Endometrium (tissue), 2 donors: Measurements from ENCODE around the gene TGFBI.

Source experiments
- FAIRE-seq: peaks from 2 replicates; lab custom pipeline; 2012; peaks lifted over from hg19 to GRCh38; lab: Jason Lieb, UNC
- donor health status: control.
- donor health status: control.

TGFBI gene

GRCh38 chr5:136001466-136001981 lies 27.3 kb upstream of the TGFBI start:
- FAIRE-seq = no peak

GRCh38 chr5:136004436-136004835 lies 24.4 kb upstream of the TGFBI start:
- FAIRE-seq = no peak

DNA sequence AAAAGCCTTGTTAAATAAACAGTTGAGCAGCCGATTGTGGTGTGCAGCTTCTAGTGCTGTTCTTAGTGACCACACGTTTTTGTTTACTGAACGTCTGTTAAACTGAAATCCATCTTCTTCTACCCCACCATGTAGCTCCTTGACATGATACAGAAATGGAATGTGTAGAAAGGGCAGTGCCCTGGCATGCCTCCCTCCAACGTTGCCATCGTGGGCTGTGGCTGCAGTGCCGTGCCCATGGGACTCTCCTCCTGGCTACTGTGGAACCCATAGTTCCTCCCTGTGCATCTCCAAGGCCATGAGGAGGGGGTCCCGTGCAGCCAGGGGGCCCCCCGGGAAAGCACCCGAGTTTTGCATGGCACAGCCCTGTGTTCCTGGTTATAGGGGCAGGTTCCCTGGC lies 23.3 kb upstream of the TGFBI start:
- no peak for FAIRE-seq

DNA sequence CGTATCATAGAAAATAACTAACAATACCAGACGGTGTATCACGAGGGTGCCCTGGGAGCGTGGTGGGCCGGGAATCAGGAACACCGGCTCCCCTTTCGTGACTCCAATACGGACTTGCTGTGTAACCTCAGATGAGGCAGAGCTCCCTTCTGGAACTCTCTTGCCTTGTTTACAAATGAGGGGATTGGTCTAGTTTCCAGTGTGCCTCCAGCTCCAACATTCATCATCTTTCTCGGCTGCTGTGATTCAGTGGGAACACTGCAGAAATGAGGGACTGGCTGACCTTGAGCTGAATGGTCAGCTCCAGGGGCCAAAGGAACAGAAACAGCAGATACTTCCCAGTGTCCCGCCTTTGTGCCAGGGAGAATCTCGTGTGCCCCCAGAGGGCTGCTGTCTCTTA lies 22.6 kb upstream of the TGFBI start:
- FAIRE-seq = no peak

- no peak for FAIRE-seq
These were observed 22.0 kb upstream of the TGFBI start for GRCh38 chr5:136006761-136007251.

GRCh38 chr5:136007271-136007670 lies 21.5 kb upstream of the TGFBI start:
- FAIRE-seq = no peak

DNA sequence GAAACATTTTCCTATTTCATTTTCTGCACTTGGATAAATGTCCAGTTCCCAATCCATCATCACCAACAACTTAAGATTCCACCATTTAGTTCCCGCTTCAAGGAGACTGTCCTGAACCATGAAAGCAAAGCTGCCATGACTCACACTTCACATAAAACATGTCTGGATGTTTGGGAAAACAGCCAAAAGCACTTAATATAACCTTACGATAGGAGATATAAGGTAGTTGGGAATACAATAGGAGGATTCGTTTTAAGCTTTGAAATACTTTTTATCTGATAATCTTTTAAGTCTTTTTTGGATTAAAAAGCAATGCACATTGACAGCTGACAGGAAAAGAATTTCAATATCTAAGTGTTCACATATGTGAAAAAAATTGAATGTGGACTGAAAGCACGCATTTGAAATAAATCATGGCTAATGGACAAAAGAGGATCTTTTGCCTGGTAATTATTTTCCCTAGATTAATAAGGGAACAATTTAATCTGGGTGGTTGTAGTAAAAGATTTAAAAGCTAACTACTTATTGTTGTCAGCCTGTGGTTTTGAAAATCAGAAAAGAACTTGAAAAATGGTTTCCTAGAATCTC lies 17.3 kb upstream of the TGFBI start:
- FAIRE-seq = no peak

- peak; percentile 50 for FAIRE-seq
These were observed 16.6 kb upstream of the TGFBI start for GRCh38 chr5:136012041-136012804.

DNA sequence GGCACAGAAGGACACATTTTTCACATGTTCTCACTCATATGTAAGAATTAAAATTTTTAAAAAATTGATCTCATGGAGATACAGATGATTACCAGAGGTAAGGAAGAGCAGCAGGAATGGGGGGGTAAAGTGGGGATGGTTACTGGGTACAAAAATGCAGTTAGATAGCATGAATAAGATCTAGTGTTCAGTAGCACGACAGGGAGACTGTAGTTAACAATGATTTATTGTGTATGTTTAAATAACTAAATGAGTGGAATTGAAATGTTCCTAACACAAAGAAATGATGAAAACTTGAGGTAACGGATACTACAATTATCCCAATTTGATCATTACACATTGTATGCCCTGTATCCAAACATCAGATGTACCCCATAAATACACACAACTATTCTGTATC lies 15.2 kb upstream of the TGFBI start:
- FAIRE-seq = no peak

GRCh38 chr5:136014049-136015002 lies 14.5 kb upstream of the TGFBI start:
- FAIRE-seq = no peak

DNA sequence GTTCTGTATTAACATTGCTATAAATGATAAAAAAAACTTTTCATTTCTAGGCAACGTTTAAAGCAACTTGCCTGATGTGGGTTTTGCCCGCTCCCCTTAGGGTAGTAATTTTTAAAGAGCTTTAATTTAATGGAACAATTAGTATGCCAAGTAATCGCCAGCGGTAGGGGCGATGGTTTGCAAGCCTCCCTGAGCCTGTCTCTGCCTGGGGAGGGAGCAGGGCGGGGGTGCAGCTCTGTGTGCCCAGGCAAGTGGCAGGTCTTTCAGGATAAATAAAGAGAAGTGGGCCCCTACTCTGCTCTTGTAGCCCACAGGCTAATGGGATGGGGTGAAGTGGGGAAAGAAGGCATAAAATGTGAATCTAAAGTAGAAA lies 13.8 kb upstream of the TGFBI start:
- no peak for FAIRE-seq

DNA sequence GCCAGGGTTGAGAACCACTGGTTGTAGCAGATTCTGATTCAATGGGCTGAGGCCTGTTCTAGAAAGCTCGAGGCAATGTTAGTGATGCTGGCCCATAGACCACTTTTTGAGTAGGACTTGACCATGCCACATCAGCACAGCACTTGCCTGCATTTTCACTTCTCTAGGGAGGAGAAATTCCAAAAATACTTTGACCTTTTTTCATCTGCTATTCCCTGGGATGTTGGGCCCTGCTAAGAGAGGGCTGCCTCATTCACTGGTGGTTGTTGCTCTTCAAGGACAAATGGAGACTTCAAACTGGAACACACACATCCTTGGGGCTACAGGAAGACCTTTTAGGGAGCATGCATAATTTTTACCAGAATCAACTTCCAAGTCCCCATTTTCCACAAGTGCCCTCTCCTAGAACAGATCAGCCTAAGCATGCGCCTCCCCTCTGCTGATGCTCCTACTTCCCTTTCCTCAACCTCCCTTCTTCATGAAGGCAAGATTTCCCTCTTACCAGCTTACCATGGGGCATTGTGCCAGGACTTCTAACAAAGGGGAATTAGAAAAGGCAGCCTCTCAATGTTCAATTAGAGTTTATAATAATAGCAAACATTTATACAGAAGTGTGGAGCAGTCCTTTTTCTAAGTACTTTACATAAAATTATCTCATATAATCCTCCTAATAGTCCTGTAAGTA lies 12.7 kb upstream of the TGFBI start:
- FAIRE-seq = no peak

DNA sequence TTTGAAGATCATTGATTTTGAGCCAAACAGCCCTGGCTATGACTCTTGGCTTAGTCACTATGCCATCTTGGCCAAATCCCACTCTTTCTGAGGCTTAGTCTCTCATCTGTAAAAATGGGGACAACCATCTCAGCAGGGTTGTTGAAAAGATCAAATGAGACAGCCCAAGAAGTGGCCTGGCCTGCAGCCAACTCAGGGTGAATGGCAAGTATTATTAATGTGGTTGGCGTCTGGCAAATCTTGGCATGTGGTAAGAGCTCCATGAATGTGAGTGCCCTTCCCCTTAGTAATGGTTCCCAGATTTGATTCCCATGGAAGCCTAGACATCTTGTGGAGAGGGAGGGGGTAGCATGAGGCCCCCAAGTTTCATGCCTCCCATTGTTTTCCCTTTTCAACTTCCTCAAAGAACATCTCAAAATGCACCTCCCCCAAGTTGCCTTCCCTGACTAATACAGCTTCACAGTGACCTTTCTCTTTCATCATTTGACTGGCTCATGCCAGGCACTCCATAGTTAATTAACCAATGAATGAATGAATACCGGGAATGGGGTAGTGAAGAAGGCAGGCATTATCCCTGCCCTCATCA lies 11.8 kb upstream of the TGFBI start:
- no peak for FAIRE-seq

GRCh38 chr5:136018814-136019783 lies 9.7 kb upstream of the TGFBI start:
- peak; percentile 93 for FAIRE-seq

DNA sequence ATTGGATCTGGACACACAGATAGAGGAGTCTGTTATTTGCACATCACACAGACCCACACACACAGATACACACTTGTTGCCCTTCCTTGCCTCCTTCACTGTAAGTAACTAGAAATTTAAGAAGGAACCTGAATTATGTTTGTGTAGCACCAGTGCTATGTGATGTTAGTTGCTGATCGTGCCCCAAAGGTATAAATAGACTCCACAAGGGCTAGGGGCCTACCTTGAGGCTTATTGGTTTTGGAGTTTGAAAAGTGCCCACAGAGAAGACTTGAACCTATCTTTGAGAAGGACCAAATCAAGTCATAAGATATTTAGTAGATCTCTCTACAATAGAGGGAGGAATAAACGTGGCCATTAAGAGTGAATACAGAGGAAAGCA lies 8.8 kb upstream of the TGFBI start:
- no peak for FAIRE-seq

DNA sequence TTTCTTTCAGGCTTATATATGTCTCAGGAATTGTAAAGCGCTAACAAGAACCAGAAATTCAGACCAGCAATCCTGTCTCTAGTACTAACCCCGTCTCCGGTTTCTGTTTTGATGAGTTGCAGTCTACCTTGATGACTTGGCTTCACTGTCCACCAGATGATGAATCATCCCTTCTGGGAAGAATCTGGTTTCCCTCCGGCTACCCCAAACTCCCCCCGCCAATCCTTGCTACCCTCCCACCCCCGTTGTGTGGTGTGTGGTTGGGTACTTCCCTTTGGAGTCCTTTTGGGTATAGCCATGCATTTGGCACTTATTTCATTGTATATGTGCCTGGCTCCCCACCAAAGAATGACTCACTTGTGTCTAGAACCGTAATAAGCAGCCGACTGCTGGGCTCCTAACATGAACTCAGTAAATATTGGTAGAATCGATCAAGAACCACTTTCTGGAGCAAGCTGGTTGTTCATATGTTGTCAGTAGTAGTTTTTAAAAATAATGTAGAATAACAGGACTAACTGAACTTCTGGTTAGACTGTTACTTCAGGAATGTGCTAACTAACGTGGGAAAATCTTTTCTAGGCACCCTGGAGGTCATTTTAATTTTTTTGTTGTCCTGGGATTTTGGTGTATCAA lies 8.3 kb upstream of the TGFBI start:
- FAIRE-seq = no peak

DNA sequence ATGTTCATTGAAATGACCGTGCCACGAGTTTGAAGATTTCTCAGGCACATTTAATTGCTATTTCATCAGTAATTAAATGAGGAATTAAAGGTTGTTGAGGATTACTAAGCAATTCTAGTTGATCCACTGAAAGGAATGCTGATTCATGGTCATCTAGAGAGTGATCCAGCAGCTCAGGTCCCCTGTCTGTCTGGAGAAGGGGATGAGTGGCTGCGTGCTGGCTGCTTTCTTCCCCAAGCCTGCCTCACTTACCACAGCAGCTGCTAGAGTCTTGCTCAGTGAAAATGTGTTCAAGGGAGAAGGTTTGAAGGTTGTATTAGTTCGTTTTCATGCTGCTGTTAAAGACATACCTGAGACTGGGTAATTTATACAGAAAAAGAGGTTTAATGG lies 7.8 kb upstream of the TGFBI start:
- no peak for FAIRE-seq

GRCh38 chr5:136022965-136023364 lies 5.8 kb upstream of the TGFBI start:
- no peak for FAIRE-seq

DNA sequence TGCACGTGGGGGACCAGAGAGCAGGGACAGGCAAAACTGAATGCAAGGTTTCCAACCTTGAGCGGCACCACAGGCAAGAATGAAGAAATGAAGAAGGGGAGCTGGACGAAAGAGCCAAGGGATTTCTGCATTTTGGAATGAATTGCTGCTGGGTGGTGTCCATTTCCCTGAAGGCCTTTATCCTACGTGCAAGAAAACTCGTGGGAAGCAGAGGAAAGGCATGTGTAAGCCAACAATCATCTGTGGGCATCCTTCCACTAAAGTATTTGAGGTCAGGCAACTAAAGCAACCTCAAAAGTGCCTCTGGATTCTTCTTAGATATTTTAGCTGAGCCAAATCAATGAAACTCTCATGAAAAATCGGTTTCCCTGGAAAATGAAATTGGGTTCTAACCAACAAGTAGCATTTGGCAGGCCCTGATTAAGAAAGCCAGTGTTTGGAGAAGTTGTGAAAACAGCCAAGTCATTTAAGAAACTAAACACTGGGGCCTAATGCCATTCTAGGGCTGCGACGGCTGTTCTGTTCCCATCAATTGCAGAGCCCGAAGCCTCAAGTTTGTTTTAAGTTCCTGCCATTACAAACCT lies 4.7 kb upstream of the TGFBI start:
- no peak for FAIRE-seq

DNA sequence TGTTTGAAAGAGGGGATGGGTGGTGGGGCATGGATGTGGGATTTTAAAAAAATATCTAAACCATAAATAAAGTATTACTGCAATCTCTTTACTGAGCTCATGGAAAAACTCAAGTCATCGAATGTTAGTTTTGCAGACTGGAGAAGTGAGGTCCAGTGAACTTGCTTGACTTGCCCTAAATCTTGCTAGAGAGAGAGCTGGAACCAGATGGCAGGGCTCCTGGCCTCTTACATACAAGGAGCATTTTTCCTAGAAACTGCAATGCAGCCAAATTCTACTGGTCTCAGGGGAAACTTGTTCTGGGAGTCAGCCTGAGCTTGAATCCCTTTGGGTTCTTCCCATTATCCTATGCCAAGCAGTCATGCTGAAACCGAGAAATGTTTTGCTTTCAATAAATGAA lies 2.9 kb upstream of the TGFBI start:
- FAIRE-seq = peak; percentile 21
